Naive thymus-derived CD4-positive, alpha-beta T cell (primary cell): ENCODE results near the gene MAT2B. TPM values are rescaled to one million over a fixed set of nuclear protein-coding genes. Genes with fewer than 3 reads are reported as not detected.

Experiments
- polyA plus RNA-seq, 2 donors: library from polyadenylated mRNA; unstranded; fragments of 300-500 nt; fragmentation: Illumina TruSeq; gene quantifications; one replicate each; pipeline ENCODE4 v1.2.3, GENCODE V29; 2021
- total RNA-seq, 6 experiments: library from RNA in 5 of 6; stranded (reverse) in 5 of 6; gene quantifications; 1 replicate in 5 of 6; 2 replicates in 1 of 6; pipeline ENCODE4 v1.2.3 and lab custom pipeline; 2021 to 2026

Gene MAT2B
- total and polyA plus RNA-seq, 7 experiments from 2014 or later: 47.7 to 322 (median 126) TPM

Other genes with a start within 250 kb of the MAT2B start
- 100 to 1,000 TPM in 3 of 5 experiments, 10 to 100 TPM in 2; 86.0 to 150 (median 116) TPM for gene CCNG1, start 68.0 kb upstream of the MAT2B start, total RNA-seq
- gene CCNG1, start 68.0 kb upstream of the MAT2B start, polyA plus RNA-seq: 100 to 1,000 TPM; 143 to 154 TPM
- gene NUDCD2, start 45.5 kb upstream of the MAT2B start, total RNA-seq: 10 to 100 TPM; 17.9 to 34.0 (median 27.1) TPM
- gene NUDCD2, start 45.5 kb upstream of the MAT2B start, polyA plus RNA-seq: 10 to 100 TPM; 58.8 to 62.8 TPM
- gene HMMR, start 45.0 kb upstream of the MAT2B start, total RNA-seq: 10 to 100 TPM in 1 of 5 experiments, under 1 TPM in 3, not detected in 1; 0.37 to 34.0 (median 0.55) TPM
- not detected for gene HMMR, start 45.0 kb upstream of the MAT2B start, polyA plus RNA-seq